Panc1 (cell line): ENCODE measurements around the gene HOXD9. TPM values are rescaled to one million over a fixed set of nuclear protein-coding genes. Genes with fewer than 3 reads are reported as not detected.

ENCODE experiments used
- ATAC-seq: fragments of 200-7000 bp; cut with Tn5 transposase; 2 replicates; pipeline ENCODE4 v1.9.1; 2020; ENCODE audit warnings: mild to moderate bottlenecking, moderate library complexity
- BruUV-seq: library from RNA; stranded (reverse); fragments of 400-500 nt; replicated peaks from 2 replicates; lab custom pipeline; 2021; lab: Mats Ljungman, UMichigan
- CTCF ChIA-PET: fragments of 300-600 bp; sonication (Branson Sonifier 250); formaldehyde crosslinking; loops from one replicate; lab custom pipeline; 2022; ENCODE audit warnings: antibody characterized with exemption; lab: Charles Lee
- POLR2A ChIA-PET: fragments of 300-600 bp; sonication (Branson Sonifier 250); formaldehyde crosslinking; loops from one replicate; lab custom pipeline; 2022; ENCODE audit warnings: antibody characterized with exemption; lab: Charles Lee
- DNase-seq: peaks from one replicate; pipeline ENCODE4 v3.0.0-alpha.2; 2010; ENCODE audit warnings: low read depth, low spot score
- H3K27ac ChIP-seq: 2 replicates; pipeline ENCODE4 v1.5.1; 2011; ENCODE audit warnings: mild to moderate bottlenecking, low read length, inconsistent platforms
- H3K27me3 ChIP-seq: fragments of 200-500 bp; sonication (Bioruptor generic); 2 replicates; pipeline ENCODE4 v1.6.0; 2014; ENCODE audit warnings: low read length, inconsistent platforms; ENCODE audit not compliant: control insufficient read depth, insufficient read depth
- H3K36me3 ChIP-seq: fragments of 200-500 bp; sonication (Bioruptor generic); 2 replicates; pipeline ENCODE4 v1.5.1; 2014; ENCODE audit warnings: inconsistent platforms, mild to moderate bottlenecking, low read length, moderate library complexity; ENCODE audit not compliant: control insufficient read depth, insufficient read depth
- H3K4me1 ChIP-seq: 2 replicates; pipeline ENCODE4 v1.5.1; 2011; ENCODE audit warnings: inconsistent platforms, mild to moderate bottlenecking, low read length, moderate library complexity; ENCODE audit not compliant: control insufficient read depth, insufficient read depth
- H3K4me3 ChIP-seq, 2 experiments: 2 replicates each; pipeline ENCODE4 v1.5.1; 2011 to 2012; ENCODE audit warnings: low read depth in 2 of 2, low read length in 2 of 2, mild to moderate bottlenecking in 2 of 2, inconsistent platforms in 1 of 2, moderate library complexity in 1 of 2
- H3K9me3 ChIP-seq: fragments of 200-500 bp; sonication (Bioruptor generic); 2 replicates; pipeline ENCODE4 v1.5.1; 2014; ENCODE audit warnings: low read depth, mild to moderate bottlenecking, inconsistent platforms, low read length, moderate library complexity; ENCODE audit not compliant: control insufficient read depth, insufficient read depth
- POLR2AphosphoS5 ChIP-seq: IDR thresholded peaks from 2 replicates; pipeline ENCODE4 v1.6.1; 2012; ENCODE audit warnings: mild to moderate bottlenecking, low read depth, low read length, moderate library complexity
- SIN3A ChIP-seq: IDR thresholded peaks from 2 replicates; pipeline ENCODE4 v1.6.1; 2012; ENCODE audit warnings: low read depth, mild to moderate bottlenecking, low read length, moderate library complexity, borderline replicate concordance; ENCODE audit not compliant: insufficient read depth
- TCF7L2 ChIP-seq: IDR thresholded peaks from 2 replicates; pipeline ENCODE4 v1.6.1; 2011; ENCODE audit warnings: mild to moderate bottlenecking, low read depth, low read length, inconsistent platforms
- in situ Hi-C: cut with HindIII; loops from 2 replicates; pipeline ENCODE4 v1.10.0; 2016; ENCODE audit warnings: low sequenced_read_pairs, low pct_unique_long_range_greater_than_20kb
- intact Hi-C: fragments of 100-400 bp; cut with micrococcal nuclease; formaldehyde crosslinking; loops from one replicate; pipeline ENCODE4 v1.10.0; 2022; ENCODE audit not compliant: unreplicated experiment
- total RNA-seq: library from RNA; stranded (reverse); gene quantifications from one replicate; pipeline ENCODE4 v1.2.1, GENCODE V29; 2021; ENCODE audit not compliant: unreplicated experiment
- TF ChIP-seq, protein P1 (sequence below), 2 experiments: IDR thresholded peaks; 2 replicates each; pipeline ENCODE4 v1.6.1; 2011 to 2012; ENCODE audit warnings: low read depth in 2 of 2, control low read depth in 1 of 2, low read length in 1 of 2, mild to moderate bottlenecking in 1 of 2, moderate library complexity in 1 of 2; ENCODE audit not compliant: insufficient read depth in 1 of 2
- TF ChIP-seq, protein P2 (sequence below): fragments of 450-650 bp; IDR thresholded peaks from 2 replicates; pipeline ENCODE4 v1.5.1; 2017; ENCODE audit warnings: mild to moderate bottlenecking

Gene HOXD9
- total RNA-seq, 1 experiment from 2014 or later, result 0.15 TPM

DNA sequence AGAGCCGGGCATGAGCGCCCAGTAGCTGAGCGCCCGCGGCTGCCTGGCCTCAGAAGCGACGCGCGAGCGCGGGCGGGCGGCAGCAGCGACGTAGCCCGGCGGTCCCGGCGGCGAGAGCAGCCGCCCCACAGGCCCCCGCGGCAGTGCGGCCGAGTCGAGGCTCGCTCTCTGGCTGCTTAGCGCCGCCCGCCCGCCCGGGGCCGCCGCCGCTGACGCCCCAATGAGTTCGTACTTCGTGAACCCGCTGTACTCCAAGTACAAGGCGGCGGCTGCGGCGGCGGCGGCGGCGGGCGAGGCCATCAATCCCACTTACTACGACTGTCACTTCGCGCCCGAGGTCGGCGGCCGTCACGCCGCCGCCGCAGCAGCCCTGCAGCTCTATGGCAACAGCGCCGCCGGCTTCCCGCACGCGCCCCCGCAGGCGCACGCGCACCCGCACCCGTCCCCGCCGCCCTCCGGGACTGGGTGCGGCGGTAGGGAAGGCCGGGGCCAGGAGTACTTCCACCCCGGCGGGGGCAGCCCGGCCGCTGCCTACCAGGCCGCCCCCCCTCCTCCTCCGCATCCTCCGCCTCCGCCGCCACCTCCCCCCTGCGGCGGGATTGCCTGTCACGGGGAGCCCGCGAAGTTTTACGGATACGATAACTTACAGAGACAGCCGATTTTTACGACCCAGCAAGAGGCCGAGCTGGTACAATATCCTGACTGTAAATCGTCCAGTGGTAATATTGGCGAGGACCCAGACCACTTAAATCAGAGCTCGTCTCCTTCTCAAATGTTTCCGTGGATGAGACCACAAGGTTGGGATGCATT is 7.8 kb downstream of the HOXD9 start:
- TF ChIP-seq, protein P1, sequence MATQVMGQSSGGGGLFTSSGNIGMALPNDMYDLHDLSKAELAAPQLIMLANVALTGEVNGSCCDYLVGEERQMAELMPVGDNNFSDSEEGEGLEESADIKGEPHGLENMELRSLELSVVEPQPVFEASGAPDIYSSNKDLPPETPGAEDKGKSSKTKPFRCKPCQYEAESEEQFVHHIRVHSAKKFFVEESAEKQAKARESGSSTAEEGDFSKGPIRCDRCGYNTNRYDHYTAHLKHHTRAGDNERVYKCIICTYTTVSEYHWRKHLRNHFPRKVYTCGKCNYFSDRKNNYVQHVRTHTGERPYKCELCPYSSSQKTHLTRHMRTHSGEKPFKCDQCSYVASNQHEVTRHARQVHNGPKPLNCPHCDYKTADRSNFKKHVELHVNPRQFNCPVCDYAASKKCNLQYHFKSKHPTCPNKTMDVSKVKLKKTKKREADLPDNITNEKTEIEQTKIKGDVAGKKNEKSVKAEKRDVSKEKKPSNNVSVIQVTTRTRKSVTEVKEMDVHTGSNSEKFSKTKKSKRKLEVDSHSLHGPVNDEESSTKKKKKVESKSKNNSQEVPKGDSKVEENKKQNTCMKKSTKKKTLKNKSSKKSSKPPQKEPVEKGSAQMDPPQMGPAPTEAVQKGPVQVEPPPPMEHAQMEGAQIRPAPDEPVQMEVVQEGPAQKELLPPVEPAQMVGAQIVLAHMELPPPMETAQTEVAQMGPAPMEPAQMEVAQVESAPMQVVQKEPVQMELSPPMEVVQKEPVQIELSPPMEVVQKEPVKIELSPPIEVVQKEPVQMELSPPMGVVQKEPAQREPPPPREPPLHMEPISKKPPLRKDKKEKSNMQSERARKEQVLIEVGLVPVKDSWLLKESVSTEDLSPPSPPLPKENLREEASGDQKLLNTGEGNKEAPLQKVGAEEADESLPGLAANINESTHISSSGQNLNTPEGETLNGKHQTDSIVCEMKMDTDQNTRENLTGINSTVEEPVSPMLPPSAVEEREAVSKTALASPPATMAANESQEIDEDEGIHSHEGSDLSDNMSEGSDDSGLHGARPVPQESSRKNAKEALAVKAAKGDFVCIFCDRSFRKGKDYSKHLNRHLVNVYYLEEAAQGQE (IDR thresholded peaks at IDR 0.05; ENCODE audit: insufficient read depth in 1 of 2, low read depth in 2 of 2, low read length in 1 of 2), result no peak
- no peak for TF ChIP-seq POLR2AphosphoS5
- no peak for TF ChIP-seq TCF7L2
- TF ChIP-seq, protein P2, sequence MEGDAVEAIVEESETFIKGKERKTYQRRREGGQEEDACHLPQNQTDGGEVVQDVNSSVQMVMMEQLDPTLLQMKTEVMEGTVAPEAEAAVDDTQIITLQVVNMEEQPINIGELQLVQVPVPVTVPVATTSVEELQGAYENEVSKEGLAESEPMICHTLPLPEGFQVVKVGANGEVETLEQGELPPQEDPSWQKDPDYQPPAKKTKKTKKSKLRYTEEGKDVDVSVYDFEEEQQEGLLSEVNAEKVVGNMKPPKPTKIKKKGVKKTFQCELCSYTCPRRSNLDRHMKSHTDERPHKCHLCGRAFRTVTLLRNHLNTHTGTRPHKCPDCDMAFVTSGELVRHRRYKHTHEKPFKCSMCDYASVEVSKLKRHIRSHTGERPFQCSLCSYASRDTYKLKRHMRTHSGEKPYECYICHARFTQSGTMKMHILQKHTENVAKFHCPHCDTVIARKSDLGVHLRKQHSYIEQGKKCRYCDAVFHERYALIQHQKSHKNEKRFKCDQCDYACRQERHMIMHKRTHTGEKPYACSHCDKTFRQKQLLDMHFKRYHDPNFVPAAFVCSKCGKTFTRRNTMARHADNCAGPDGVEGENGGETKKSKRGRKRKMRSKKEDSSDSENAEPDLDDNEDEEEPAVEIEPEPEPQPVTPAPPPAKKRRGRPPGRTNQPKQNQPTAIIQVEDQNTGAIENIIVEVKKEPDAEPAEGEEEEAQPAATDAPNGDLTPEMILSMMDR, result no peak
- TF ChIP-seq SIN3A, result no peak
- H3K9me3 ChIP-seq, result no peaks in the 10 kb centered on the region
- ATAC-seq (no peak), DNase-seq (no peak)
- ChIA-PET POLR2A (no interaction called here), CTCF (no interaction called here)
- H3K4me1 ChIP-seq, result peaks cover 19% of the 10 kb centered on the region
- H3K4me3 ChIP-seq, result peak overlapping the region in 1 of 2 experiments; percentile 31; a peak in 1 of 4 replicates
- intact Hi-C loops, result no loop called here
- in situ Hi-C loops, result no loop called here
- H3K27me3 ChIP-seq, result no peaks in the 10 kb centered on the region
- H3K27ac ChIP-seq, result no peak overlapping the region
- BruUV-seq, result no TSS peak
- H3K36me3 ChIP-seq, result no peaks in the 10 kb centered on the region

DNA sequence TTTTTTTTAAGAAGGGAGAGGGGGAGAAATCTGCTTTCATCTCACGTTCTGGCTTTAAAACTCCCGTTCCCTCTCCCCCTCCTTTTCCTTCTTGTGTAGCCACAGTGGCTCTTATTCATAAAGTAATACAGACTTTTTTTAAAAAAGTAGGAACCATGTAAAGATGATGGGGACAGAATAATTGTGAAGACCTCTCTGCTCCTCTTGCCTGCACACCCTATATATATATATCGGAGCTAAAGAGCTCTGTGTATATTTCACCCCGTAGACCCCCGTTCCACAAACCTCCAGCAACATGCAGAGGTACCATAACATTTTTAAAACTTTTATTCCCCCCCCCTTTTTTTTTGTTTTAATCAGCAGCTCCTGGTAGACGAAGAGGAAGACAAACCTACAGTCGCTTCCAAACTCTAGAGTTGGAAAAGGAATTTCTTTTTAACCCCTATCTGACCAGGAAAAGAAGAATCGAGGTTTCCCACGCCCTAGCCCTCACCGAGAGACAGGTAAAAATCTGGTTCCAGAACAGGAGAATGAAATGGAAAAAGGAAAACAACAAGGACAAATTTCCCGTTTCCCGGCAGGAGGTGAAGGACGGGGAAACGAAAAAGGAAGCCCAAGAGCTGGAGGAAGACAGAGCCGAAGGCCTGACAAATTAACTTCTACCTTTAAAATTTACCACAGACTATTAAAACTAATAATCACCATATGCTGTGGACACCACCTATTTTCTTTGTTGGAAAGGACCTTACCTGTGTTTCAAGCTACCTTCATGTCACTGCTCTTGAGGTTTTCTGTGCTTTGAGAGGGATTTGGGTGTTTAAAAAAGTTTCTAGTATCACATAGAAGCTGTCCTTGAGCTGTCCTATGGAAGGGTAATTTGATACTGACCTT is 8.7 kb downstream of the HOXD9 start:
- ATAC-seq, result no peak

More for the DNA sequence above, 8.7 kb downstream of the HOXD9 start:
- Histone ChIP-seq H3K27me3 (no peaks in the 10 kb centered on the region), H3K27ac (no peak overlapping the region), H3K9me3 (no peaks in the 10 kb centered on the region), H3K4me1 (peaks cover 21% of the 10 kb centered on the region), H3K4me3 (peak overlapping the region in 1 of 2 experiments; percentile 31; a peak in 1 of 4 replicates), H3K36me3 (no peaks in the 10 kb centered on the region)
- ChIA-PET CTCF (interaction anchor here (1.7 kb wide), 1 partner anchor 324 kb away, joined by 18 read pairs; no protein-coding TSS in a partner anchor), POLR2A (no interaction called here)
- no peak for DNase-seq
- TF ChIP-seq POLR2AphosphoS5 (no peak), TCF7L2 (no peak)
- no TSS peak for BruUV-seq
- intact Hi-C loops (no loop called here), in situ Hi-C loops (no loop called here)
